Measurements from ENCODE around the gene FAM131A.

- TF ChIP-seq, protein P1, sequence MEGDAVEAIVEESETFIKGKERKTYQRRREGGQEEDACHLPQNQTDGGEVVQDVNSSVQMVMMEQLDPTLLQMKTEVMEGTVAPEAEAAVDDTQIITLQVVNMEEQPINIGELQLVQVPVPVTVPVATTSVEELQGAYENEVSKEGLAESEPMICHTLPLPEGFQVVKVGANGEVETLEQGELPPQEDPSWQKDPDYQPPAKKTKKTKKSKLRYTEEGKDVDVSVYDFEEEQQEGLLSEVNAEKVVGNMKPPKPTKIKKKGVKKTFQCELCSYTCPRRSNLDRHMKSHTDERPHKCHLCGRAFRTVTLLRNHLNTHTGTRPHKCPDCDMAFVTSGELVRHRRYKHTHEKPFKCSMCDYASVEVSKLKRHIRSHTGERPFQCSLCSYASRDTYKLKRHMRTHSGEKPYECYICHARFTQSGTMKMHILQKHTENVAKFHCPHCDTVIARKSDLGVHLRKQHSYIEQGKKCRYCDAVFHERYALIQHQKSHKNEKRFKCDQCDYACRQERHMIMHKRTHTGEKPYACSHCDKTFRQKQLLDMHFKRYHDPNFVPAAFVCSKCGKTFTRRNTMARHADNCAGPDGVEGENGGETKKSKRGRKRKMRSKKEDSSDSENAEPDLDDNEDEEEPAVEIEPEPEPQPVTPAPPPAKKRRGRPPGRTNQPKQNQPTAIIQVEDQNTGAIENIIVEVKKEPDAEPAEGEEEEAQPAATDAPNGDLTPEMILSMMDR (IDR thresholded peaks at IDR 0.05 in 4 of 5, conservative IDR thresholded peaks at IDR 0.05 in 1 of 5), result no peak
- no peak for TF ChIP-seq POLR2A (IDR thresholded peaks at IDR 0.05)
Observed at GRCh38 chr3:184315871-184316661, 21.3 kb upstream of the FAM131A start.

All from gastrocnemius medialis (tissue), 4 donors.